Neutrophil (primary cell): ENCODE measurements around the gene ITFG1.
"Not testable (repeated sequence)": the region's sequence is repeated elsewhere in the genome, so short reads cannot be mapped to it uniquely, and the experiment has no call there.

Source experiments
- H3K27ac ChIP-seq: fragments of 200-600 bp; sonication (generic); 2 replicates; pipeline ENCODE4 v1.5.1; 2016; ENCODE audit warnings: mild to moderate bottlenecking, moderate library complexity
- H3K27me3 ChIP-seq: fragments of 200-600 bp; sonication (generic); 2 replicates; pipeline ENCODE4 v1.6.0; 2016; ENCODE audit warnings: mild to moderate bottlenecking
- H3K36me3 ChIP-seq: fragments of 200-600 bp; sonication (generic); 2 replicates; pipeline ENCODE4 v1.5.1; 2017
- H3K4me1 ChIP-seq, 2 experiments: fragments of 200-600 bp in 1 of 2; sonication (generic) in 1 of 2; 1 replicate in 1 of 2; 2 replicates in 1 of 2; pipeline versions ENCODE4 v1.5.1 to v1.6.1; 2013 to 2016; ENCODE audit warnings: low read depth in 1 of 2, low read length in 1 of 2, mild to moderate bottlenecking in 1 of 2, moderate library complexity in 1 of 2; ENCODE audit not compliant: control insufficient read depth in 1 of 2, insufficient read depth in 1 of 2
- H3K4me3 ChIP-seq, 2 experiments: fragments of 200-600 bp in 1 of 2; sonication (generic) in 1 of 2; 1 replicate in 1 of 2; 2 replicates in 1 of 2; pipeline ENCODE4 v1.5.1; 2013 to 2016; ENCODE audit warnings: low read depth in 1 of 2, low read length in 1 of 2, mild to moderate bottlenecking in 1 of 2, moderate library complexity in 1 of 2
- H3K9me3 ChIP-seq: fragments of 200-600 bp; sonication (generic); 2 replicates; pipeline ENCODE4 v1.5.1; 2016
- TF ChIP-seq, protein P1 (sequence below): fragments of 200-600 bp; sonication (generic); IDR thresholded peaks from 2 replicates; pipeline ENCODE4 v1.5.1; 2016; ENCODE audit warnings: antibody characterized with exemption

Gene ITFG1

DNA sequence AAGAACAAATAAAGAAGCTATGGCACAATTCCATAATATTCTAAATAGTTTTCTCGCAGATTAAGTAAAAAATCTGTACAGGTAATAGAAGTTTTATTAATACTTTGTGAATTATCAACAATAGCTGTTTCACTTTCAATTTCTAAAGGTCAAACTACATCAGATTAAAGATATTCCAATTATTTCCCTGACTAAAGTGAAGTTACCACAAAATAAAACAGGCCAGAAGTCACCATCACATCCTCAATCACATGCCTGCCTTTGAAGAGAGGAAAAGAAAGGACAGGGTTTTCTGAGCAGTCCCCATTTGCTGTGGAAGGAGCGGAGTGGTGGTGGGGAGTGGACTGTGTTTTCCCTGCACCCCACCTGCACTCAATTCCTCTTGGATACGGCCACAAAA, 11.1 kb downstream of the ITFG1 start:
- no peak overlapping the region for H3K27ac ChIP-seq
- H3K4me1 ChIP-seq = no peaks in the 10 kb centered on the region
- H3K4me3 ChIP-seq = no peak overlapping the region
- no peaks in the 10 kb centered on the region for H3K27me3 ChIP-seq
- peaks cover 58% of the 10 kb centered on the region for H3K36me3 ChIP-seq
- TF ChIP-seq, protein P1, sequence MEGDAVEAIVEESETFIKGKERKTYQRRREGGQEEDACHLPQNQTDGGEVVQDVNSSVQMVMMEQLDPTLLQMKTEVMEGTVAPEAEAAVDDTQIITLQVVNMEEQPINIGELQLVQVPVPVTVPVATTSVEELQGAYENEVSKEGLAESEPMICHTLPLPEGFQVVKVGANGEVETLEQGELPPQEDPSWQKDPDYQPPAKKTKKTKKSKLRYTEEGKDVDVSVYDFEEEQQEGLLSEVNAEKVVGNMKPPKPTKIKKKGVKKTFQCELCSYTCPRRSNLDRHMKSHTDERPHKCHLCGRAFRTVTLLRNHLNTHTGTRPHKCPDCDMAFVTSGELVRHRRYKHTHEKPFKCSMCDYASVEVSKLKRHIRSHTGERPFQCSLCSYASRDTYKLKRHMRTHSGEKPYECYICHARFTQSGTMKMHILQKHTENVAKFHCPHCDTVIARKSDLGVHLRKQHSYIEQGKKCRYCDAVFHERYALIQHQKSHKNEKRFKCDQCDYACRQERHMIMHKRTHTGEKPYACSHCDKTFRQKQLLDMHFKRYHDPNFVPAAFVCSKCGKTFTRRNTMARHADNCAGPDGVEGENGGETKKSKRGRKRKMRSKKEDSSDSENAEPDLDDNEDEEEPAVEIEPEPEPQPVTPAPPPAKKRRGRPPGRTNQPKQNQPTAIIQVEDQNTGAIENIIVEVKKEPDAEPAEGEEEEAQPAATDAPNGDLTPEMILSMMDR = no peak
- H3K9me3 ChIP-seq = no peaks in the 10 kb centered on the region

DNA sequence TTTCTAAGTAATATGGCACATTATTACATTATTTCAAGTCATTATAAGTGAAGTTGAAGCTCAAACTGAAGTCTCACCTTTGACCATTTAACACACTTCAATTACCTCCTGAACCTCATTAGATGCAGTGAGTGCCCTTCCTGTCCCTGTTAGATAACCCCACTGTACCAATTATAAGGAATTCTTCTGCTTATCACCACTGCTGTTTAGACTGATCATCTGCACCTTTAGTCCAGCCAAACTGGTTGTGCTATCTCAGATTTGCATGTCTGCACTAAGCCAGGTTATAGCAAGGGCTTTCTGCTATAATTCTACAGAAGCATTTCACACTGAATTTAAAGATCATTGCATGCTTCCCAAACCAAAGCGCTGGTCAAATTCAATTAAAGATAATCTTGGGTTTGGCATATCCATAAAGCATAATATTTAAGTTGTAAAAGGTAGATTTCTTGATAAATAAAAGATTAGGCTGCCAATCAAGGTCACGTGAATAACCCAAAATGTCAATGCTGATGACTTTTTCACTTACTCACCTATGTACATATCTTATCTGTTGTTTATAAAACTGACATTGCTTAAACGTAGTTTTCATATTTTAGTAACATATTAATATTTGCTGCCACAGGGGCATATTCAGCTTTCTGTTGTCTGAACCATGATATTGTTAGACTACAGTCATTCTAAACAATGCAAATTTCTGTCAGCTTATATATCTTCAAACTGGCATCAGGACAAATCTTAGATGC, 11.9 kb downstream of the ITFG1 start:
- Histone ChIP-seq H3K27ac (no peak overlapping the region), H3K27me3 (no peaks in the 10 kb centered on the region), H3K4me1 (no peaks in the 10 kb centered on the region), H3K4me3 (no peak overlapping the region), H3K36me3 (peaks cover 53% of the 10 kb centered on the region), H3K9me3 (no peaks in the 10 kb centered on the region)
- TF ChIP-seq, protein P1 = no peak

- TF ChIP-seq, protein P1 = no peak
- H3K27me3 ChIP-seq = no peaks in the 10 kb centered on the region
- peaks cover 27% of the 10 kb centered on the region for H3K36me3 ChIP-seq
Observed at GRCh38 chr16:47446431-47446830, 14.4 kb downstream of the ITFG1 start.

GRCh38 chr16:47442884-47443283, 18.0 kb downstream of the ITFG1 start:
- H3K27ac ChIP-seq, H3K4me3 ChIP-seq, H3K36me3 ChIP-seq, H3K9me3 ChIP-seq, H3K27me3 ChIP-seq, H3K4me1 ChIP-seq: not testable (repeated sequence)

More at GRCh38 chr16:47446431-47446830, 14.4 kb downstream of the ITFG1 start:
- H3K4me3 ChIP-seq = no peak overlapping the region
- H3K9me3 ChIP-seq = no peaks in the 10 kb centered on the region
- no peak overlapping the region for H3K27ac ChIP-seq
- no peaks in the 10 kb centered on the region for H3K4me1 ChIP-seq

GRCh38 chr16:47440066-47440465, 20.8 kb downstream of the ITFG1 start:
- not testable (repeated sequence) for H3K27ac ChIP-seq, H3K36me3 ChIP-seq, H3K4me3 ChIP-seq, H3K27me3 ChIP-seq, H3K4me1 ChIP-seq, H3K9me3 ChIP-seq

- not testable (repeated sequence) for H3K27ac ChIP-seq, H3K4me3 ChIP-seq, H3K9me3 ChIP-seq, H3K4me1 ChIP-seq, H3K36me3 ChIP-seq, H3K27me3 ChIP-seq
Observed at GRCh38 chr16:47434274-47434673, 26.6 kb downstream of the ITFG1 start.

DNA sequence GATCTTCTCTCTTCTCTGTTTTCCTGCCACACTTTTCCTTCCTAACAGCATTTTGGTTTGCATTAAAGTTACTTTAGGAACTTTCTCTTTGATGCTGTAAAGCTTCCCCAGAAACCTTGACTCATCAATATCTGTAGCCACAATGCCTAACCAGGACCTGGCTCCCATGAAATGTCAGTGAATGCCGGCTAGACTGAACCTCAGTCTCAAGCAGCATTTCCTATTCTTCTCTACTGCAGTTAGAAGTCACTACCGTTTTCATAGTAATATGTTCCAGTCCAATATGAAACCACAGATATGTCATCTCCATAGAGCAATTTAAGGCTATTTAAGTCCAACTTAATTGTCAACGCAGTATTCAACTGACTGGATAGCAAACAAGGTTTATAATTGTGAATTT, 28.9 kb downstream of the ITFG1 start:
- no peak overlapping the region for H3K27ac ChIP-seq
- H3K27me3 ChIP-seq = no peaks in the 10 kb centered on the region
- H3K4me3 ChIP-seq = no peak overlapping the region
- TF ChIP-seq, protein P1 = no peak
- H3K36me3 ChIP-seq = peaks cover 10% of the 10 kb centered on the region
- H3K9me3 ChIP-seq = no peaks in the 10 kb centered on the region
- H3K4me1 ChIP-seq = no peaks in the 10 kb centered on the region
